GM03348 (cell line): ENCODE measurements around the gene APLP2.
"Not testable (repeated sequence)": the region's sequence is repeated elsewhere in the genome, so short reads cannot be mapped to it uniquely, and the experiment has no call there.

Experiments
- DNase-seq: peaks from one replicate; pipeline ENCODE4 v3.0.0; 2012; ENCODE audit warnings: low spot score

The APLP2 gene

GRCh38 chr11:130091169-130091568 lies 21.5 kb downstream of the APLP2 start:
- DNase-seq = not testable (repeated sequence)

- no peak for DNase-seq
Observed at GRCh38 chr11:130092661-130093060, 23.0 kb downstream of the APLP2 start.

- no peak for DNase-seq
Observed at GRCh38 chr11:130094614-130095013, 24.9 kb downstream of the APLP2 start.

GRCh38 chr11:130095326-130095725 lies 25.6 kb downstream of the APLP2 start:
- DNase-seq = no peak

GRCh38 chr11:130096042-130096441 lies 26.3 kb downstream of the APLP2 start:
- no peak for DNase-seq

- DNase-seq = no peak
Observed at GRCh38 chr11:130096823-130097222, 27.1 kb downstream of the APLP2 start.

- DNase-seq = no peak
Observed at GRCh38 chr11:130097285-130097684, 27.6 kb downstream of the APLP2 start.

- DNase-seq = no peak
Observed at GRCh38 chr11:130099356-130099755, 29.7 kb downstream of the APLP2 start.

GRCh38 chr11:130100381-130101095 lies 30.8 kb downstream of the APLP2 start:
- DNase-seq = no peak

GRCh38 chr11:130101661-130102060 lies 32.0 kb downstream of the APLP2 start:
- DNase-seq = no peak

- no peak for DNase-seq
Observed at GRCh38 chr11:130102301-130103249, 32.9 kb downstream of the APLP2 start.

- peak; percentile 76 for DNase-seq
Observed at GRCh38 chr11:130103296-130103814, 33.7 kb downstream of the APLP2 start.

- DNase-seq = no peak
Observed at GRCh38 chr11:130106381-130106780, 36.7 kb downstream of the APLP2 start.

GRCh38 chr11:130108671-130109070 lies 39.0 kb downstream of the APLP2 start:
- not testable (repeated sequence) for DNase-seq

- no peak for DNase-seq
Observed at GRCh38 chr11:130109386-130109785, 39.7 kb downstream of the APLP2 start.

- DNase-seq = no peak
Observed at GRCh38 chr11:130110339-130111108, 40.8 kb downstream of the APLP2 start.

GRCh38 chr11:130112071-130112830 lies 42.6 kb downstream of the APLP2 start:
- no peak for DNase-seq

- DNase-seq = no peak
Observed at GRCh38 chr11:130114281-130114680, 44.6 kb downstream of the APLP2 start.

GRCh38 chr11:130114726-130115125 lies 45.0 kb downstream of the APLP2 start:
- DNase-seq = no peak

GRCh38 chr11:130115218-130115617 lies 45.5 kb downstream of the APLP2 start:
- DNase-seq = no peak

- no peak for DNase-seq
Observed at GRCh38 chr11:130118165-130118564, 48.5 kb downstream of the APLP2 start.
